HCT116 (cell line): ENCODE measurements around the gene OVAAL. TPM values are rescaled to one million over a fixed set of nuclear protein-coding genes. Genes with fewer than 3 reads are reported as not detected.

Experiments used
- ATAC-seq: fragments of 200-7000 bp; cut with Tn5 transposase; 2 replicates; pipeline ENCODE4 v1.9.1; 2020; ENCODE audit warnings: mild to moderate bottlenecking, moderate library complexity
- BruUV-seq: library from RNA; stranded (reverse); fragments of 400-500 nt; replicated peaks from 2 replicates; lab custom pipeline; 2021; lab: Mats Ljungman, UMichigan
- CTCF ChIA-PET: fragments of 300-600 bp; sonication (Branson Sonifier 250); formaldehyde crosslinking; loops from one replicate; lab custom pipeline; 2021; ENCODE audit warnings: antibody characterized with exemption; lab: Charles Lee
- POLR2A ChIA-PET: fragments of 300-600, 350-600 bp; sonication (Branson Sonifier 250); formaldehyde crosslinking; loops from one replicate; lab custom pipeline; 2021; ENCODE audit warnings: antibody characterized with exemption; lab: Charles Lee
- RAD21 ChIA-PET, 2 experiments: fragments of 300-600 bp; sonication (Branson Sonifier 250); formaldehyde crosslinking; loops; one replicate each; lab custom pipeline; 2023; ENCODE audit warnings: low total read pairs in 2 of 2; ENCODE audit not compliant: uncharacterized antibody in 2 of 2, unreplicated experiment in 2 of 2, low non-redundant PET in 1 of 2; lab: Charles Lee
- DNase-seq: peaks from one replicate; pipeline ENCODE4 v3.0.0-alpha.2; 2010; ENCODE audit warnings: low read depth, low spot score
- H2AFZ ChIP-seq: fragments of 200-600 bp; shearing (Covaris generic), sonication (generic); 2 replicates; pipeline ENCODE4 v1.6.1; 2017; ENCODE audit warnings: low read depth, mixed run types, mixed read lengths, antibody characterized with exemption, low read length; ENCODE audit not compliant: poor library complexity, severe bottlenecking
- H3K27ac ChIP-seq: 2 replicates; pipeline ENCODE4 v1.5.1; 2012; ENCODE audit warnings: low read depth, low read length
- H3K27me3 ChIP-seq: fragments of 200-600 bp; sonication (generic); 2 replicates; pipeline ENCODE4 v1.6.1; 2016; ENCODE audit warnings: mixed run types, low read length, mixed read lengths; ENCODE audit not compliant: insufficient read depth
- H3K36me3 ChIP-seq, 2 experiments: fragments of 200-500 bp in 1 of 2; fragments of 200-600 bp in 1 of 2; sonication (Bioruptor generic) in 1 of 2; sonication (generic) in 1 of 2; 2 replicates each; pipeline versions ENCODE4 v1.5.1 to v1.6.1; 2014 to 2016; ENCODE audit warnings: low read length in 2 of 2, inconsistent platforms in 1 of 2, mixed read lengths in 1 of 2, mixed run types in 1 of 2; ENCODE audit not compliant: insufficient read depth in 2 of 2, control insufficient read depth in 1 of 2
- H3K4me1 ChIP-seq, 2 experiments: fragments of 200-600 bp in 1 of 2; sonication (generic) in 1 of 2; 2 replicates each; pipeline versions ENCODE4 v1.5.1 to v1.6.1; 2012 to 2017; ENCODE audit warnings: low read length in 2 of 2, inconsistent platforms in 1 of 2, mild to moderate bottlenecking in 1 of 2, mixed read lengths in 1 of 2, mixed run types in 1 of 2, moderate library complexity in 1 of 2; ENCODE audit not compliant: insufficient read depth in 2 of 2, control insufficient read depth in 1 of 2
- H3K4me2 ChIP-seq: fragments of 200-600 bp; sonication (generic); 2 replicates; pipeline ENCODE4 v1.6.1; 2017; ENCODE audit warnings: mixed run types, low read length, mixed read lengths
- H3K4me3 ChIP-seq, 2 experiments: fragments of 200-600 bp in 1 of 2; sonication (generic) in 1 of 2; replicated peaks in 1 of 2; 2 replicates each; pipeline ENCODE4 v1.5.1; 2011 to 2016; ENCODE audit warnings: low read length in 2 of 2, control low read depth in 1 of 2, low read depth in 1 of 2, mild to moderate bottlenecking in 1 of 2, mixed read lengths in 1 of 2, mixed run types in 1 of 2
- H3K79me2 ChIP-seq: fragments of 200-600 bp; sonication (generic); 2 replicates; pipeline ENCODE4 v1.6.1; 2017; ENCODE audit warnings: mild to moderate bottlenecking, mixed run types, low read length, moderate library complexity, mixed read lengths; ENCODE audit not compliant: insufficient read depth
- H3K9ac ChIP-seq: fragments of 200-600 bp; sonication (generic); 2 replicates; pipeline ENCODE4 v1.6.1; 2016; ENCODE audit warnings: low read length, mixed read lengths
- H3K9me2 ChIP-seq: fragments of 200-600 bp; sonication (generic), shearing (Covaris generic); 2 replicates; pipeline ENCODE4 v1.6.1; 2017; ENCODE audit warnings: mixed run types, mild to moderate bottlenecking, moderate library complexity; ENCODE audit not compliant: insufficient read depth
- H3K9me3 ChIP-seq, 2 experiments: fragments of 200-500 bp in 1 of 2; fragments of 200-600 bp in 1 of 2; sonication (Bioruptor generic) in 1 of 2; sonication (generic) in 1 of 2; 2 replicates each; pipeline ENCODE4 v1.6.1; 2014 to 2017; ENCODE audit warnings: low read length in 2 of 2, mixed read lengths in 2 of 2, inconsistent platforms in 1 of 2, low read depth in 1 of 2, mild to moderate bottlenecking in 1 of 2, mixed run types in 1 of 2, moderate library complexity in 1 of 2; ENCODE audit not compliant: control insufficient read depth in 1 of 2, insufficient read depth in 1 of 2
- H4K20me1 ChIP-seq: fragments of 200-600 bp; sonication (generic), shearing (Covaris generic); 2 replicates; pipeline ENCODE4 v1.6.1; 2017; ENCODE audit warnings: mixed run types, mild to moderate bottlenecking, moderate library complexity; ENCODE audit not compliant: insufficient read depth
- ATF3 ChIP-seq: IDR thresholded peaks from 2 replicates; pipeline ENCODE4 v1.6.1; 2012
- CBX3 ChIP-seq: IDR thresholded peaks from 2 replicates; pipeline ENCODE4 v1.6.1; 2012; ENCODE audit warnings: low read depth
- CEBPB ChIP-seq: IDR thresholded peaks from 2 replicates; pipeline ENCODE4 v1.6.1; 2012; ENCODE audit warnings: low read depth
- CTCF ChIP-seq, 3 experiments: fragments of 200-600 bp in 1 of 3; sonication (generic) in 1 of 3; IDR thresholded peaks in 2 of 3; conservative IDR thresholded peaks in 1 of 3; 2 replicates each; pipeline ENCODE4 v1.5.1; 2012 to 2017; ENCODE audit warnings: low read depth in 2 of 3, low read length in 2 of 3, antibody characterized with exemption in 1 of 3, borderline replicate concordance in 1 of 3, control low read depth in 1 of 3, mild to moderate bottlenecking in 1 of 3, mixed read lengths in 1 of 3, mixed run types in 1 of 3, moderate library complexity in 1 of 3; ENCODE audit not compliant: insufficient read depth in 1 of 3
- EGR1 ChIP-seq: IDR thresholded peaks from 2 replicates; pipeline ENCODE4 v1.6.1; 2012; ENCODE audit warnings: low read depth
- ELF1 ChIP-seq: IDR thresholded peaks from 2 replicates; pipeline ENCODE4 v1.6.1; 2012; ENCODE audit warnings: low read depth, borderline replicate concordance
- EZH2 ChIP-seq: fragments of 200-600 bp; sonication (generic); IDR thresholded peaks from 2 replicates; pipeline ENCODE4 v1.6.1; 2017; ENCODE audit warnings: antibody characterized with exemption, mixed run types
- JUND ChIP-seq: IDR thresholded peaks from 2 replicates; pipeline ENCODE4 v1.6.1; 2012
- MAX ChIP-seq: IDR thresholded peaks from 2 replicates; pipeline ENCODE4 v1.6.1; 2012
- POLR2A ChIP-seq: IDR thresholded peaks from 2 replicates; pipeline ENCODE4 v1.7.0; 2011; ENCODE audit warnings: borderline replicate concordance; ENCODE audit not compliant: insufficient read depth, insufficient read length; ENCODE audit errors: extremely low read depth
- SIN3A ChIP-seq: IDR thresholded peaks from 2 replicates; pipeline ENCODE4 v1.6.1; 2012; ENCODE audit warnings: low read depth
- SP1 ChIP-seq: IDR thresholded peaks from 2 replicates; pipeline ENCODE4 v1.6.1; 2012; ENCODE audit warnings: low read depth
- SRF ChIP-seq: IDR thresholded peaks from 2 replicates; pipeline ENCODE4 v1.6.1; 2012; ENCODE audit warnings: low read depth
- TCF7L2 ChIP-seq: IDR thresholded peaks from 2 replicates; pipeline ENCODE4 v1.7.0; 2011; ENCODE audit warnings: borderline replicate concordance, inconsistent platforms; ENCODE audit not compliant: insufficient read depth, insufficient read length; ENCODE audit errors: extremely low read depth
- ZFX ChIP-seq: fragments of 450-650 bp; IDR thresholded peaks from 2 replicates; pipeline ENCODE4 v1.6.1; 2017
- ZNF274 ChIP-seq: fragments of 200-500 bp; sonication (Bioruptor generic); IDR thresholded peaks from 2 replicates; pipeline ENCODE4 v1.6.1; 2014; ENCODE audit warnings: mild to moderate bottlenecking, low read depth, low read length, inconsistent platforms
- intact Hi-C: fragments of 100-400 bp; cut with micrococcal nuclease; formaldehyde crosslinking; loops from 2 replicates; pipeline ENCODE4 v1.10.0; 2022
- total RNA-seq: library from RNA; stranded (reverse); gene quantifications from one replicate; pipeline ENCODE4 v1.2.1, GENCODE V29; 2021; ENCODE audit not compliant: unreplicated experiment

Gene OVAAL
- total RNA-seq, 1 experiment from 2014 or later = not detected

- no peak for DNase-seq
- no peak overlapping the region for H3K27ac ChIP-seq
- CTCF ChIA-PET = no interaction called here
- no peaks in the 10 kb centered on the region for H3K79me2 ChIP-seq
- H3K9me2 ChIP-seq = no peaks in the 10 kb centered on the region
- H3K9me3 ChIP-seq = no peaks in the 10 kb centered on the region
- intact Hi-C loops = no loop called here
- POLR2A ChIA-PET = no interaction called here
- ATAC-seq = no peak
- no peak overlapping the region for H2AFZ ChIP-seq
- H3K9ac ChIP-seq = no peak overlapping the region
- TF ChIP-seq SIN3A (no peak), ATF3 (no peak), SP1 (no peak), CTCF (IDR thresholded peaks at IDR 0.05 in 2 of 3, conservative IDR thresholded peaks at IDR 0.05 in 1 of 3; ENCODE audit: borderline replicate concordance in 1 of 3, insufficient read depth in 1 of 3, low read depth in 2 of 3, low read length in 2 of 3) (no peak), ELF1 (no peak), EZH2 (no peak), POLR2A (no peak), ZFX (no peak), MAX (no peak), CEBPB (no peak), CBX3 (no peak), ZNF274 (no peak), EGR1 (no peak), JUND (no peak), SRF (no peak), TCF7L2 (no peak)
- no peaks in the 10 kb centered on the region for H3K27me3 ChIP-seq
- no peak overlapping the region for H3K4me3 ChIP-seq
- H3K4me1 ChIP-seq = no peaks in the 10 kb centered on the region
- H4K20me1 ChIP-seq = no peaks in the 10 kb centered on the region
- RAD21 ChIA-PET = no interaction called here
- no TSS peak for BruUV-seq
- H3K4me2 ChIP-seq = no peak overlapping the region
- H3K36me3 ChIP-seq = no peaks in the 10 kb centered on the region
Measured at GRCh38 chr1:180539136-180539535, 19.6 kb upstream of the OVAAL start.
